HFF-Myc (cell line): ENCODE measurements around the gene CFAP46.

ENCODE experiments used
- DNase-seq: peaks from one replicate; pipeline ENCODE4 v3.0.0-alpha.2; 2011; ENCODE audit warnings: low read depth; ENCODE audit errors: extremely low read depth
- H3K4me3 ChIP-seq: replicated peaks from 2 replicates; pipeline ENCODE4 v1.5.1; 2011; ENCODE audit warnings: low read depth, mild to moderate bottlenecking, control low read depth, low read length
- TF ChIP-seq, protein P1 (sequence below): IDR thresholded peaks from 2 replicates; pipeline ENCODE4 v1.5.1; 2012; ENCODE audit warnings: mild to moderate bottlenecking, low read depth, low read length, control low read depth; ENCODE audit errors: missing control alignments

Gene CFAP46

DNA sequence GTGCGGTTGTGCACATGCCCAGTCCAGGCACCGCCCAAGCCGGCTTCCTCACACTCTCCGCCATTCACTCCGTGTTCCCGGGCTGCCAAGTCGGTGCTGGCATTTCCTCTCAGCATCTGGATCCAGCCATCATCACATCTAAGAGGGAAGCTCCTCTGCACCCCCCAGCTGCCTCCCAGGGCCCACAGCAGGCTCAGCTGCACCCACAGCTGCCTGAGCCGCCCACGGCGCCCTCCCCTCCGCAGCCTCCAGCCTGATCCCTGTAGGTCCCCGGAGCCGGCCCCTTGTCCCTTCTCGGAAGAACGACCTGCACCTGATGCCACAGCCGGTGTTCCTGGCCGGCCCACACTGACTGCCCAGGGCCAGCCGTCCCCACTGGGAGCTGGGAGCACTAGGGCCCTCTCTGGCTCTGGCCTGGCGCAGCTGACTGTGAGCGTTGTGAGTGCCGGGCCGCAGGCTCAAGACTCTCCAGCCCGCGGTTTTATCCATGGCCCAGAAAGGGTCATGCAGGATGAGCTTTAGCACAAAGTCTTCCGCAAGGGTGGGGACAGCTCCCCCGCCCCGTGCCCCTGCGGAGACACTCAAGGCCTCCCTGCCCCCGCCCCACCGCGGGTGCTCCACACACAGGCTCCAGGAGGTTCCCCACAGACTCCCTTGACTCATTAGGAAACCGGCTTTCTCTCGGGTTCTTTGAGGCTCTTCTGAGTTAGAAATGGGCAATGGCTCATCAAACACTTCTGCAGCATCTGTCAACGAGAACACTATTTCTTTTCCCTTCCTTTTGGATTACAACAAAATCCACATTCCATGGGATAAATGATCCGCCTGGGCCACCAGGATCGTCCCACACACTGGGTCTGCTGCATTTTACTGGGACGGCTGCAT is 31.2 kb downstream of the CFAP46 start:
- TF ChIP-seq, protein P1, sequence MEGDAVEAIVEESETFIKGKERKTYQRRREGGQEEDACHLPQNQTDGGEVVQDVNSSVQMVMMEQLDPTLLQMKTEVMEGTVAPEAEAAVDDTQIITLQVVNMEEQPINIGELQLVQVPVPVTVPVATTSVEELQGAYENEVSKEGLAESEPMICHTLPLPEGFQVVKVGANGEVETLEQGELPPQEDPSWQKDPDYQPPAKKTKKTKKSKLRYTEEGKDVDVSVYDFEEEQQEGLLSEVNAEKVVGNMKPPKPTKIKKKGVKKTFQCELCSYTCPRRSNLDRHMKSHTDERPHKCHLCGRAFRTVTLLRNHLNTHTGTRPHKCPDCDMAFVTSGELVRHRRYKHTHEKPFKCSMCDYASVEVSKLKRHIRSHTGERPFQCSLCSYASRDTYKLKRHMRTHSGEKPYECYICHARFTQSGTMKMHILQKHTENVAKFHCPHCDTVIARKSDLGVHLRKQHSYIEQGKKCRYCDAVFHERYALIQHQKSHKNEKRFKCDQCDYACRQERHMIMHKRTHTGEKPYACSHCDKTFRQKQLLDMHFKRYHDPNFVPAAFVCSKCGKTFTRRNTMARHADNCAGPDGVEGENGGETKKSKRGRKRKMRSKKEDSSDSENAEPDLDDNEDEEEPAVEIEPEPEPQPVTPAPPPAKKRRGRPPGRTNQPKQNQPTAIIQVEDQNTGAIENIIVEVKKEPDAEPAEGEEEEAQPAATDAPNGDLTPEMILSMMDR: no peak
- no peak overlapping the region for H3K4me3 ChIP-seq
- DNase-seq: no peak

DNA sequence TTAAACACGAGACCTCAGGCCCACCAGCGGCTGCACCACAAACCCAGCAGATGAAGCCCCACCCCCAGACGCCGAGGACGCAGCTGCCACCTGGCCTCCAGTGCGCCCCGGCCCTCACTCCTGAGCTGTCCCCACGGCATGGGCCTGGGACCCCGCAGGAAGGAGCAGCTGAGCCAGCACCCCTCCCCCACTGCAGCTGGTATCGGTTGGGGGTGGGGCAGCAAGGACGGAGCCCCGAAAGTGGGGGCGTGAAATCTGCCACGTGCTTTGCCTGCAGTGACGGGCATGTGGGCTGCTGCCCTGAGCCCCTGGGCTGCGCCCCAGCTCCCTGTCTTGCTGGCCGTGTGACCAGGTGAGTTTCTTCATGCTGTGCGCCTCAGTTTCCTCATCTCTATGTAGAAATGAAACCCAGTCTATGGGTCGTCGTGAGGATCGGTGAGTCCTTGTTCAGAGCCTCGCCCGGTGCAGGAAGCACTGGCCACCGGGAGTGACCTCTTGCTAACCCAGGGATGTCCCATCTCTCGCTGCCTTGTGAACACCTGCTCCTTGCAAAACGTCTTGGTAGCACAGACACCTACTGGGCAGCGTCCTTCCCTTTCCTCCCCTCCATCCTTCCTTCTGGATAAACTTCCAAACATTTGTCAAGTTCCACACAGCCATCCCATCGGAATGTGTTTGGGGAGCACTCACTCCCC is 32.0 kb downstream of the CFAP46 start:
- no peak overlapping the region for H3K4me3 ChIP-seq
- TF ChIP-seq, protein P1: no peak
- DNase-seq: no peak

DNA sequence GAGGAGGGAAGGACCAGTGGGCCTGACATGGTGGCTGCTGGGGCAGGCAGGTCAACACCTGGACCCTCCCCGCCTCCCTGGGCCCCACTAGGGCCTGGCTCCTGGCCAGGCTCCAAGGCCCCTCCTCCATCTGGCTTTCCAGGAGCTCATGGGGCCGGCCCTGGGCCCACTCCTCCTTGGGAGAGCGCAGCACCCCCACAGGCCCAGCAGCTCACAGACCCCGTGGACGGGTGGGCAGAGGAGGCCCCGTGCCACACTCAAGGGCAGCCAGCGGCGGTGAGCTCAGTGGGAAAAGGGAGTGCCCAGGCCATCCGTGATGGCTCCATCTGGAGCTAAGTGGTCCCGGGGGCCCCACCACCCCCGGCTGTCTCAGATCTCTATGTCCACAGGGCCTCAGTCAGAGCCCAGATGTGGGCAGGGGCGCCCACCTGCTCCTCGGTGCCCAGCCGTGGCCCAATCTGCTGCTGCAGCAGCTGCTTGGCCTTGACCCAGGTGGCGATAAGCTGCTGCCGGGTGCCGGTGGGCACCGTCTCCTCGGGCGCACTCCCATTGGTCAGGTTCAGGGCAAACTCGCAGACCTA is 32.8 kb downstream of the CFAP46 start:
- DNase-seq: no peak
- no peak overlapping the region for H3K4me3 ChIP-seq
- TF ChIP-seq, protein P1: no peak

DNA sequence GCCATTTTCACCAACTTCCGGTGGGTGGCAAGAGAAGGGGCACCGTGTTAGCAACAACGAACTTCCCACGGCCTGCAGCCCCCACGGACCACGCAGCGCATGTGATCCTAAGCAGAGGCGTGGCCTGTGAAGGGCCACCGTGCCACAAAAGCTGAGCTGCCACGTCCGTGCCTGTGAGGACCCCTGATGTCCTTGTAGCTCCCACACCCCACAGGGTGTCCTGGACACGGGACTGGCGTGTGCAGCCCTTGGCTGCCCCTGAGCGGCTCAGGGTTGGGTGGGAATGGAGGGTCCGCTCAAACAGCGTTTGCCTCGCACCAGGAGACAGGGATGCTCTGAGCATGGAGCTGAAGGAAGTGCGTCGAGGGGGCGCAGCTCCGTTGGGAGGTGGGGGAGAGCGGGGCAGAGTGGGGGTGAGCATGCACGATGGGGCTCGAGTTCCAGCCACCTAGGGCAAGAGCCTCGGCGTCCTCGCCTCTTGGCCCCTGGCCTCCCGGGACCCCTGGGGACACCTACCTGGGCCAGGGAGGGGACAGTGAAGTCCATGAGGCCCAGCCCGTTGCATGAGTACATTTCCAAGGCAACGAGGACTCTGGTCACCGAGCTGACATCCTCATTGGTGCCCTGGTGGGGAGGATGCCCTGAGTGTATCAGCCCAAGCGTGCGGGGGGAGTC is 33.6 kb downstream of the CFAP46 start:
- DNase-seq: no peak
- TF ChIP-seq, protein P1: no peak
- H3K4me3 ChIP-seq: no peak overlapping the region

DNA sequence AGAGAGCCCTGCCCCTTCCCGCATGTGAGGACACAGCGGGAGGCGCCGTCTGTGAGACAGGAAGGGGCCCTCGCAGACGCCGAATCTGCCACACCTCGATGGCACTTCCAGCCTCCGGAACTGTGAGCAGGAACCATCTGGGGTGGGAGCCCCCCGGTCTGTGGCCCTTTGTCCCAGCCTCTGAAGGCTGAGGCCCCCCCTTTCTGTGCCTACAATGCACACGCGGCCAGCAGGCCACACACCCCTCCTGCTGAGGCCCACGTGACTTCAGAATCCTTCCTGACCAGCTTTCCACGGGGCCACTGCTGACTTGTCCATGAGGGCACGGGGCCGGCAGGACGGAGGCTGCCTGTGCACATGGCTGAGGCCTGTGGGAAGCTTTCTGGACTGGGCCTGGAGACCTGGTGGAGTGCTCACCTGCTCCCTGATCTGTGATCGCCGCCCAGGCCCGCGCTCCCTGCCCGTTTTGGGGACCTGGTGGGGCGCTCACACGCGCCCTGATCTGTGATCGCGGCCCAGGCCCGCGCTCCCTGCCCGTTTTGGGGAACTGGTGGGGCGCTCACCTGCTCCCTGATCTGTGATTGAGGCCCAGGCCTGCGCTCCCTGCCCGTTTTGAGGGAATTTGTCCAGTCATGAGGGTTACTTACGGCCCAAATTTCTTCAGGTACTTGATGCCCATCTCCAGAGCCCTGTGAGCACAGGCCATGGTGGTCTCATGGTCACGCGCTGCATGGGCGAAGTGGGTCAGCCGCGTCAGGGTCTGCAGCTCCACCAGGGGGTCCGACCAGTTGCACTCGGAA is 34.3 kb downstream of the CFAP46 start:
- no peak for DNase-seq
- TF ChIP-seq, protein P1: no peak
- no peak overlapping the region for H3K4me3 ChIP-seq

DNA sequence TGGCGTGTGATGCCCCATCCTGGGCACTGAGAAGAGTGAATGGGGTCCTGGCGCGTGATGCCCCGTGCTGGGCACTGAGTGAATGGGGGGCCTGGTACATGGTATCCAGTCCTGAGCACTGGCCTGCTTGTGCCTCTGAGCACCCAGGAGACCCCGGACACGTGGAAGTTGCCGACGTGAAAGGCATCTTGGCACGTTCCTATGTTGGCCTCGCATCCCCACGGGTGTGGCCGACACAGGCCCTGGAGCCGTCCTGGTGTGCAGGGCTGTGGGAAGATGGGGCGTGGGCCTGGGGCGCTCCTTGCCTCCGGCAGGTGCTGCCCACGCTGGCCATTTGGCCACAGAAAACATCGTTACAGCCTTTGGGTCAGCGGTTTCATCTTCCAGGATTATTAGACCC is 35.5 kb downstream of the CFAP46 start:
- DNase-seq: no peak
- no peak overlapping the region for H3K4me3 ChIP-seq
- TF ChIP-seq, protein P1: no peak
